ENCODE data around the gene TMEM8B.

The TMEM8B gene

GRCh38 chr9:35798658-35799374 is 30.2 kb upstream of the TMEM8B start:
- TF ChIP-seq CTCF (IDR thresholded peaks at IDR 0.05; ENCODE audit: low read depth, low read length), result no peak
- no peak for DNase-seq (ENCODE audit: extremely low read depth, low read depth)

GRCh38 chr9:35800530-35800929 is 28.5 kb upstream of the TMEM8B start:
- TF ChIP-seq CTCF (IDR thresholded peaks at IDR 0.05; ENCODE audit: low read depth, low read length), result no peak

GRCh38 chr9:35801328-35802128 is 27.5 kb upstream of the TMEM8B start:
- no peak for DNase-seq (ENCODE audit: extremely low read depth, low read depth)
- no peak for TF ChIP-seq CTCF (IDR thresholded peaks at IDR 0.05; ENCODE audit: low read depth, low read length)

More at GRCh38 chr9:35800530-35800929, 28.5 kb upstream of the TMEM8B start:
- no peak for DNase-seq (ENCODE audit: extremely low read depth, low read depth)

- TF ChIP-seq CTCF (IDR thresholded peaks at IDR 0.05; ENCODE audit: low read depth, low read length), result no peak
- DNase-seq (ENCODE audit: extremely low read depth, low read depth), result no peak
Observed at GRCh38 chr9:35806101-35806500, 22.9 kb upstream of the TMEM8B start.

GRCh38 chr9:35808433-35808832 is 20.6 kb upstream of the TMEM8B start:
- no peak for TF ChIP-seq CTCF (IDR thresholded peaks at IDR 0.05; ENCODE audit: low read depth, low read length)
- no peak for DNase-seq (ENCODE audit: extremely low read depth, low read depth)

GRCh38 chr9:35810122-35810521 is 18.9 kb upstream of the TMEM8B start:
- no peak for DNase-seq (ENCODE audit: extremely low read depth, low read depth)
- TF ChIP-seq CTCF (IDR thresholded peaks at IDR 0.05; ENCODE audit: low read depth, low read length), result no peak

- no peak for DNase-seq (ENCODE audit: extremely low read depth, low read depth)
- no peak for TF ChIP-seq CTCF (IDR thresholded peaks at IDR 0.05; ENCODE audit: low read depth, low read length)
Observed at GRCh38 chr9:35811381-35812024, 17.5 kb upstream of the TMEM8B start.

All from AG09319 (cell line).